Choroid plexus epithelial cell (primary cell): Measurements from ENCODE around the gene TECPR2.

Experiments used
- DNase-seq: peaks from one replicate; pipeline ENCODE4 v3.0.0-alpha.2; 2010; ENCODE audit warnings: low read depth
- H3K4me3 ChIP-seq: 2 replicates; pipeline ENCODE4 v1.5.1; 2011; ENCODE audit warnings: low read depth, mild to moderate bottlenecking, control low read depth, low read length, moderate library complexity
- TF ChIP-seq, protein P1 (sequence below): conservative IDR thresholded peaks from 2 replicates; pipeline ENCODE4 v1.5.1; 2011; ENCODE audit warnings: low read depth, mild to moderate bottlenecking, control low read depth, inconsistent platforms, low read length, moderate library complexity

The TECPR2 gene

DNA sequence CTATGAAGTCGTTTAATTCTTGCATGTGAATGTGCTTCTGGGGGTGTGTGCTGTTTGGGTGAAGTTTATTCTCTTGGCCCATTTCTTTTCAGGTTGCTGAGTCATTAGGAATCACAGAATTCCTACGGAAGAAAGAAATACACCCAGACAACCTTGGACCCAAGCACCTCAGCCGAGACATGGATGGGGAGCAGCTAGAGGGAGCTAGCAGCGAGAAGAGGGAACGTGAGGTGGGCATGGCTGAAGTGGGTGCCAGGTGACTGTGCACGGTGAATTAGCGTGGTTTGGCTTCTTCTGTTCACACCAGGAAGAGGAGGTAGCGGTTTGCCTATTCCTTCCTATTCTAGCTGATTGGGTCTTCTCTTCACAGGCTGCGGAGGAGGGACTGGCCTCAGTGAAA, 24.0 kb upstream of the TECPR2 start:
- DNase-seq: no peak
- TF ChIP-seq, protein P1, sequence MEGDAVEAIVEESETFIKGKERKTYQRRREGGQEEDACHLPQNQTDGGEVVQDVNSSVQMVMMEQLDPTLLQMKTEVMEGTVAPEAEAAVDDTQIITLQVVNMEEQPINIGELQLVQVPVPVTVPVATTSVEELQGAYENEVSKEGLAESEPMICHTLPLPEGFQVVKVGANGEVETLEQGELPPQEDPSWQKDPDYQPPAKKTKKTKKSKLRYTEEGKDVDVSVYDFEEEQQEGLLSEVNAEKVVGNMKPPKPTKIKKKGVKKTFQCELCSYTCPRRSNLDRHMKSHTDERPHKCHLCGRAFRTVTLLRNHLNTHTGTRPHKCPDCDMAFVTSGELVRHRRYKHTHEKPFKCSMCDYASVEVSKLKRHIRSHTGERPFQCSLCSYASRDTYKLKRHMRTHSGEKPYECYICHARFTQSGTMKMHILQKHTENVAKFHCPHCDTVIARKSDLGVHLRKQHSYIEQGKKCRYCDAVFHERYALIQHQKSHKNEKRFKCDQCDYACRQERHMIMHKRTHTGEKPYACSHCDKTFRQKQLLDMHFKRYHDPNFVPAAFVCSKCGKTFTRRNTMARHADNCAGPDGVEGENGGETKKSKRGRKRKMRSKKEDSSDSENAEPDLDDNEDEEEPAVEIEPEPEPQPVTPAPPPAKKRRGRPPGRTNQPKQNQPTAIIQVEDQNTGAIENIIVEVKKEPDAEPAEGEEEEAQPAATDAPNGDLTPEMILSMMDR: no peak
- no peak overlapping the region for H3K4me3 ChIP-seq

DNA sequence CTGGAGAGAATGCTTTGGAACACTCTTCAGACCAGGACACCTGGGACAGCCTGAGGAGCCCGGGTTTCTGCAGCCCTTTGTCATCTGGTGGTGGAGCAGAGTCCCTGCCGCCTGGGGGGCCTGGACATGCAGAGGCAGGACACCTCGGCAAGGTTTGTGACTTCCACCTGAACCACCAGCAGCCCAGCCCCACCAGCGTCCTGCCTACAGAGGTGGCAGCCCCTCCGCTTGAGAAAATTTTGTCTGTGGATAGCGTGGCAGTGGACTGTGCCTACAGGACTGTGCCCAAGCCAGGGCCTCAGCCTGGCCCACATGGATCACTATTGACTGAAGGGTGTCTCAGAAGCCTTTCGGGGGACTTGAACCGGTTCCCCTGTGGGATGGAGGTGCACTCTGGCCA, 21.2 kb upstream of the TECPR2 start:
- no peak overlapping the region for H3K4me3 ChIP-seq
- DNase-seq: no peak
- TF ChIP-seq, protein P1: no peak

- no peak overlapping the region for H3K4me3 ChIP-seq
- TF ChIP-seq, protein P1: no peak
- no peak for DNase-seq
Measured at GRCh38 chr14:102342238-102342637, 20.5 kb upstream of the TECPR2 start.

- TF ChIP-seq, protein P1: no peak
- DNase-seq: no peak
- H3K4me3 ChIP-seq: no peak overlapping the region
Measured at GRCh38 chr14:102344084-102344483, 18.7 kb upstream of the TECPR2 start.

DNA sequence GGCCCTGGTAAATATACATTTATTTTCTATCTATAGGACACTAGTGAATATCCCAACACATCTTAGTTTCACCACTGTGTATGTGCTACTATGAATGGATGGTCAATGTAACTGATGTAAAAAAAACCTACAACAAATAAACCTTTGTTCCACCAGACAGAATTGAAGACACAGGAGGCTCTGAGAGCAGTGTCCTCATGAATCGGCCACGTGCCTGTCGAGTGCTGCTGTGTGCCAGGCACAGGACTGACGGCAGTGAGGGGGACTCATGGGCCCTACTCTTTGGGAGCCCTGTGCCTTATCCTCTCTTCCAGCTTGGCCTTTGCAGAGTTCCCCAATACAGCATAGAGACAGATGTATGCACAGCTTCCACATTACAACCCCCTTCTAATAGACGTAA, 18.3 kb upstream of the TECPR2 start:
- no peak overlapping the region for H3K4me3 ChIP-seq
- TF ChIP-seq, protein P1: no peak
- no peak for DNase-seq

DNA sequence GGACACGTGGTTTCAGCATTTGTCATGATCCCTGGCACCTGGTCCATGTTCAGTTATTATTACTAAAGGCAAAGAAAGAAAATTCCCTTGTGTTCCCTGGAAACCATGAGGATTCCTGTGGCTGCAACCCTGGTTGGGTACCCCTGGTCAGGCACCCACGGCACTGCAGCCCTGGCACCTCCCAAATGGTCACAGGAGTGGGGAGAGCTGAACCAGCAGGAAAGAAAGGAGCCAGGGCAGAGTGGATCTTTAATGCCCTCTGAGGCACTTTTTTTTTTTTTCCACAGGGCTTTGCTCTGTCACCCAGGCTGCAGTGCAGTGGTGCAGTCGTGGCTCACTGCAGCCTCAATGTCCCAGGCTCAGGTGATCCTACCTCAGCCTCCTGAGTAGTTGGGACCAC, 17.5 kb upstream of the TECPR2 start:
- no peak overlapping the region for H3K4me3 ChIP-seq
- DNase-seq: no peak
- TF ChIP-seq, protein P1: no peak

DNA sequence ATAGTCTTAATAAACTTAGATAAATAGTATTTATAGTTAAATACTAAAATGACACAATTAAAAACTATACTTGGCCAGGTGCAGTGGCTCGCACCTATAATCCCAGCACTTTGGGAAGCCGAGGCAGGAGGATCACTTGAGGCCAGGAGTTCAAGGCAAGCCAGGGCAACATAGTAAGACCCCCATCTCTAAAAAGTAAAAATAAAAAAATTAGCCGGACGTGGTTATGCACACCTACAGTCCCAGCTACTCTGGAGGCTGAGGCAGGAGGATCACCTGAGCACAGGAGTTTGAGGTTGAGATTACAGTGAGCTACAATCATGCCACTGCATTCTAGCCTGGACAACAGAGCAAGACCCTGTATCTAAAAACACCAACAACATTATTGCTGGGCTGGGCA, 16.1 kb upstream of the TECPR2 start:
- TF ChIP-seq, protein P1: no peak
- no peak for DNase-seq
- H3K4me3 ChIP-seq: no peak overlapping the region
